ENCODE results near the gene ZNRF3. TPM values are rescaled to one million over a fixed set of nuclear protein-coding genes. Genes with fewer than 3 reads are reported as not detected.
A peak's percentile ranks its signal among the peaks of the same experiment; 100 is the strongest.

ZNRF3 gene
- total RNA-seq, 1 donor = 6.9 TPM

GRCh38 chr22:28969401-28970168, 86.2 kb downstream of the ZNRF3 start:
- no peak overlapping the region for H3K4me2 ChIP-seq (ENCODE audit: insufficient read depth, low read length)
- H3K4me1 ChIP-seq (ENCODE audit: insufficient read depth, low read length) = peaks cover 3% of the 10 kb centered on the region
- H3K79me2 ChIP-seq (ENCODE audit: insufficient read depth, low read length) = peaks cover 2% of the 10 kb centered on the region
- no peak for DNase-seq (ENCODE audit: insufficient read length, low spot score, missing footprints)
- H4K20me1 ChIP-seq (ENCODE audit: insufficient read depth, low read length) = no peaks in the 10 kb centered on the region
- TF ChIP-seq CTCF (IDR thresholded peaks at IDR 0.05; ENCODE audit: extremely low read depth, low read depth, low read length) = no peak
- no peak overlapping the region for H3K27ac ChIP-seq (ENCODE audit: low read depth, low read length)
- H3K36me3 ChIP-seq (ENCODE audit: insufficient read depth, low read length) = no peaks in the 10 kb centered on the region
- H3K9me3 ChIP-seq (ENCODE audit: low read depth, low read length) = no peaks in the 10 kb centered on the region
- no peak overlapping the region for H2AFZ ChIP-seq (ENCODE audit: low read length)
- no peak overlapping the region for H3K4me3 ChIP-seq (ENCODE audit: insufficient read depth, low read length)
- no peaks in the 10 kb centered on the region for H3K27me3 ChIP-seq (ENCODE audit: insufficient read depth, low read length)

GRCh38 chr22:28973352-28973751, 90.0 kb downstream of the ZNRF3 start:
- Histone ChIP-seq H2AFZ (ENCODE audit: low read length) (no peak overlapping the region), H3K4me1 (ENCODE audit: insufficient read depth, low read length) (peaks cover 24% of the 10 kb centered on the region), H3K4me2 (ENCODE audit: insufficient read depth, low read length) (no peak overlapping the region), H3K27me3 (ENCODE audit: insufficient read depth, low read length) (no peaks in the 10 kb centered on the region), H3K4me3 (ENCODE audit: insufficient read depth, low read length) (no peak overlapping the region), H3K36me3 (ENCODE audit: insufficient read depth, low read length) (no peaks in the 10 kb centered on the region), H3K27ac (ENCODE audit: low read depth, low read length) (no peak overlapping the region), H3K79me2 (ENCODE audit: insufficient read depth, low read length) (peaks cover 2% of the 10 kb centered on the region), H3K9me3 (ENCODE audit: low read depth, low read length) (no peaks in the 10 kb centered on the region), H4K20me1 (ENCODE audit: insufficient read depth, low read length) (peaks cover 3% of the 10 kb centered on the region)
- no peak for DNase-seq (ENCODE audit: insufficient read length, low spot score, missing footprints)
- TF ChIP-seq CTCF (IDR thresholded peaks at IDR 0.05; ENCODE audit: extremely low read depth, low read depth, low read length) = no peak

- Histone ChIP-seq H3K36me3 (ENCODE audit: insufficient read depth, low read length) (no peaks in the 10 kb centered on the region), H3K79me2 (ENCODE audit: insufficient read depth, low read length) (peaks cover 2% of the 10 kb centered on the region), H2AFZ (ENCODE audit: low read length) (no peak overlapping the region), H4K20me1 (ENCODE audit: insufficient read depth, low read length) (peaks cover 5% of the 10 kb centered on the region), H3K4me1 (ENCODE audit: insufficient read depth, low read length) (peaks cover 24% of the 10 kb centered on the region), H3K4me2 (ENCODE audit: insufficient read depth, low read length) (peak overlapping the region; percentile 74), H3K4me3 (ENCODE audit: insufficient read depth, low read length) (peak overlapping the region; percentile 52), H3K9me3 (ENCODE audit: low read depth, low read length) (no peaks in the 10 kb centered on the region), H3K27ac (ENCODE audit: low read depth, low read length) (no peak overlapping the region), H3K27me3 (ENCODE audit: insufficient read depth, low read length) (no peaks in the 10 kb centered on the region)
- DNase-seq (ENCODE audit: insufficient read length, low spot score, missing footprints) = no peak
- no peak for TF ChIP-seq CTCF (IDR thresholded peaks at IDR 0.05; ENCODE audit: extremely low read depth, low read depth, low read length)
These were observed 93.7 kb downstream of the ZNRF3 start for GRCh38 chr22:28977060-28977459.

GRCh38 chr22:28977481-28977971, 94.2 kb downstream of the ZNRF3 start:
- H3K4me1 ChIP-seq (ENCODE audit: insufficient read depth, low read length) = peaks cover 24% of the 10 kb centered on the region
- no peak overlapping the region for H3K27ac ChIP-seq (ENCODE audit: low read depth, low read length)
- peaks cover 2% of the 10 kb centered on the region for H3K79me2 ChIP-seq (ENCODE audit: insufficient read depth, low read length)
- peak overlapping the region; percentile 52 for H3K4me3 ChIP-seq (ENCODE audit: insufficient read depth, low read length)
- H4K20me1 ChIP-seq (ENCODE audit: insufficient read depth, low read length) = peaks cover 5% of the 10 kb centered on the region
- TF ChIP-seq CTCF (IDR thresholded peaks at IDR 0.05; ENCODE audit: extremely low read depth, low read depth, low read length) = no peak
- peak overlapping the region; percentile 74 for H3K4me2 ChIP-seq (ENCODE audit: insufficient read depth, low read length)
- H3K36me3 ChIP-seq (ENCODE audit: insufficient read depth, low read length) = no peaks in the 10 kb centered on the region
- no peaks in the 10 kb centered on the region for H3K27me3 ChIP-seq (ENCODE audit: insufficient read depth, low read length)
- H3K9me3 ChIP-seq (ENCODE audit: low read depth, low read length) = no peaks in the 10 kb centered on the region
- H2AFZ ChIP-seq (ENCODE audit: low read length) = no peak overlapping the region
- no peak for DNase-seq (ENCODE audit: insufficient read length, low spot score, missing footprints)

Measured in osteoblast (primary cell).